Neutrophil (primary cell): ENCODE data around the gene CCDC57.

Experiments
- H3K27ac ChIP-seq: fragments of 200-600 bp; sonication (generic); 2 replicates; pipeline ENCODE4 v1.5.1; 2016; ENCODE audit warnings: mild to moderate bottlenecking, moderate library complexity
- H3K27me3 ChIP-seq: fragments of 200-600 bp; sonication (generic); 2 replicates; pipeline ENCODE4 v1.6.0; 2016; ENCODE audit warnings: mild to moderate bottlenecking
- H3K36me3 ChIP-seq: fragments of 200-600 bp; sonication (generic); 2 replicates; pipeline ENCODE4 v1.5.1; 2017
- H3K4me1 ChIP-seq, 2 experiments: fragments of 200-600 bp in 1 of 2; sonication (generic) in 1 of 2; 1 replicate in 1 of 2; 2 replicates in 1 of 2; pipeline versions ENCODE4 v1.5.1 to v1.6.1; 2013 to 2016; ENCODE audit warnings: low read depth in 1 of 2, low read length in 1 of 2, mild to moderate bottlenecking in 1 of 2, moderate library complexity in 1 of 2; ENCODE audit not compliant: control insufficient read depth in 1 of 2, insufficient read depth in 1 of 2
- H3K4me3 ChIP-seq, 2 experiments: fragments of 200-600 bp in 1 of 2; sonication (generic) in 1 of 2; 1 replicate in 1 of 2; 2 replicates in 1 of 2; pipeline ENCODE4 v1.5.1; 2013 to 2016; ENCODE audit warnings: low read depth in 1 of 2, low read length in 1 of 2, mild to moderate bottlenecking in 1 of 2, moderate library complexity in 1 of 2
- H3K9me3 ChIP-seq: fragments of 200-600 bp; sonication (generic); 2 replicates; pipeline ENCODE4 v1.5.1; 2016
- CTCF ChIP-seq: fragments of 200-600 bp; sonication (generic); IDR thresholded peaks from 2 replicates; pipeline ENCODE4 v1.5.1; 2016; ENCODE audit warnings: antibody characterized with exemption

The CCDC57 gene

GRCh38 chr17:82179946-82180475 is 32.6 kb downstream of the CCDC57 start:
- Histone ChIP-seq H3K27me3 (no peaks in the 10 kb centered on the region), H3K36me3 (peaks cover 33% of the 10 kb centered on the region), H3K9me3 (no peaks in the 10 kb centered on the region), H3K4me3 (no peak overlapping the region), H3K27ac (no peak overlapping the region), H3K4me1 (peaks cover 0 to 5% of the 10 kb centered on the region in 2 experiments)
- TF ChIP-seq CTCF = no peak

GRCh38 chr17:82179412-82179811 is 33.2 kb downstream of the CCDC57 start:
- H3K36me3 ChIP-seq = peaks cover 29% of the 10 kb centered on the region
- no peak overlapping the region for H3K4me3 ChIP-seq
- peaks cover 0 to 5% of the 10 kb centered on the region in 2 experiments for H3K4me1 ChIP-seq
- TF ChIP-seq CTCF = no peak
- H3K27ac ChIP-seq = no peak overlapping the region
- H3K27me3 ChIP-seq = no peaks in the 10 kb centered on the region
- H3K9me3 ChIP-seq = no peaks in the 10 kb centered on the region

GRCh38 chr17:82178499-82179261 is 34.0 kb downstream of the CCDC57 start:
- no peak for TF ChIP-seq CTCF
- H3K36me3 ChIP-seq = peaks cover 24% of the 10 kb centered on the region
- H3K27ac ChIP-seq = no peak overlapping the region

GRCh38 chr17:82177761-82178498 is 34.7 kb downstream of the CCDC57 start:
- H3K4me1 ChIP-seq = peaks cover 0 to 5% of the 10 kb centered on the region in 2 experiments
- TF ChIP-seq CTCF = no peak
- H3K36me3 ChIP-seq = peaks cover 23% of the 10 kb centered on the region
- H3K4me3 ChIP-seq = no peak overlapping the region
- no peak overlapping the region for H3K27ac ChIP-seq
- no peaks in the 10 kb centered on the region for H3K9me3 ChIP-seq
- H3K27me3 ChIP-seq = no peaks in the 10 kb centered on the region

More at GRCh38 chr17:82178499-82179261, 34.0 kb downstream of the CCDC57 start:
- Histone ChIP-seq H3K4me1 (peaks cover 0 to 5% of the 10 kb centered on the region in 2 experiments), H3K27me3 (no peaks in the 10 kb centered on the region), H3K9me3 (no peaks in the 10 kb centered on the region), H3K4me3 (no peak overlapping the region)

GRCh38 chr17:82177276-82177675 is 35.4 kb downstream of the CCDC57 start:
- no peak overlapping the region for H3K4me3 ChIP-seq
- H3K9me3 ChIP-seq = no peaks in the 10 kb centered on the region
- peaks cover 22% of the 10 kb centered on the region for H3K36me3 ChIP-seq
- H3K27me3 ChIP-seq = no peaks in the 10 kb centered on the region
- H3K27ac ChIP-seq = no peak overlapping the region
- H3K4me1 ChIP-seq = peaks cover 0 to 5% of the 10 kb centered on the region in 2 experiments
- TF ChIP-seq CTCF = no peak
